ENCODE measurements around the gene SGSM2.

Gene SGSM2

GRCh38 chr17:2346475-2346874 lies 9.2 kb downstream of the SGSM2 start:
- TF ChIP-seq, protein P1, sequence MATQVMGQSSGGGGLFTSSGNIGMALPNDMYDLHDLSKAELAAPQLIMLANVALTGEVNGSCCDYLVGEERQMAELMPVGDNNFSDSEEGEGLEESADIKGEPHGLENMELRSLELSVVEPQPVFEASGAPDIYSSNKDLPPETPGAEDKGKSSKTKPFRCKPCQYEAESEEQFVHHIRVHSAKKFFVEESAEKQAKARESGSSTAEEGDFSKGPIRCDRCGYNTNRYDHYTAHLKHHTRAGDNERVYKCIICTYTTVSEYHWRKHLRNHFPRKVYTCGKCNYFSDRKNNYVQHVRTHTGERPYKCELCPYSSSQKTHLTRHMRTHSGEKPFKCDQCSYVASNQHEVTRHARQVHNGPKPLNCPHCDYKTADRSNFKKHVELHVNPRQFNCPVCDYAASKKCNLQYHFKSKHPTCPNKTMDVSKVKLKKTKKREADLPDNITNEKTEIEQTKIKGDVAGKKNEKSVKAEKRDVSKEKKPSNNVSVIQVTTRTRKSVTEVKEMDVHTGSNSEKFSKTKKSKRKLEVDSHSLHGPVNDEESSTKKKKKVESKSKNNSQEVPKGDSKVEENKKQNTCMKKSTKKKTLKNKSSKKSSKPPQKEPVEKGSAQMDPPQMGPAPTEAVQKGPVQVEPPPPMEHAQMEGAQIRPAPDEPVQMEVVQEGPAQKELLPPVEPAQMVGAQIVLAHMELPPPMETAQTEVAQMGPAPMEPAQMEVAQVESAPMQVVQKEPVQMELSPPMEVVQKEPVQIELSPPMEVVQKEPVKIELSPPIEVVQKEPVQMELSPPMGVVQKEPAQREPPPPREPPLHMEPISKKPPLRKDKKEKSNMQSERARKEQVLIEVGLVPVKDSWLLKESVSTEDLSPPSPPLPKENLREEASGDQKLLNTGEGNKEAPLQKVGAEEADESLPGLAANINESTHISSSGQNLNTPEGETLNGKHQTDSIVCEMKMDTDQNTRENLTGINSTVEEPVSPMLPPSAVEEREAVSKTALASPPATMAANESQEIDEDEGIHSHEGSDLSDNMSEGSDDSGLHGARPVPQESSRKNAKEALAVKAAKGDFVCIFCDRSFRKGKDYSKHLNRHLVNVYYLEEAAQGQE (IDR thresholded peaks at IDR 0.05; ENCODE audit: insufficient read depth in 1 of 2, low read depth in 2 of 2, low read length in 2 of 2) = no peak
- TF ChIP-seq POLR2AphosphoS5 (IDR thresholded peaks at IDR 0.05; ENCODE audit: low read depth, low read length) = no peak
- TF ChIP-seq SIN3A (IDR thresholded peaks at IDR 0.05; ENCODE audit: borderline replicate concordance, insufficient read depth, low read length) = no peak
- TF ChIP-seq TAF1 (IDR thresholded peaks at IDR 0.05; ENCODE audit: borderline replicate concordance, insufficient read depth, low read length) = no peak
- TF ChIP-seq FOXP2 (optimal IDR thresholded peaks at IDR 0.05; ENCODE audit: borderline replicate concordance, extremely low read depth, extremely low read length, insufficient read depth) = no peak

DNA sequence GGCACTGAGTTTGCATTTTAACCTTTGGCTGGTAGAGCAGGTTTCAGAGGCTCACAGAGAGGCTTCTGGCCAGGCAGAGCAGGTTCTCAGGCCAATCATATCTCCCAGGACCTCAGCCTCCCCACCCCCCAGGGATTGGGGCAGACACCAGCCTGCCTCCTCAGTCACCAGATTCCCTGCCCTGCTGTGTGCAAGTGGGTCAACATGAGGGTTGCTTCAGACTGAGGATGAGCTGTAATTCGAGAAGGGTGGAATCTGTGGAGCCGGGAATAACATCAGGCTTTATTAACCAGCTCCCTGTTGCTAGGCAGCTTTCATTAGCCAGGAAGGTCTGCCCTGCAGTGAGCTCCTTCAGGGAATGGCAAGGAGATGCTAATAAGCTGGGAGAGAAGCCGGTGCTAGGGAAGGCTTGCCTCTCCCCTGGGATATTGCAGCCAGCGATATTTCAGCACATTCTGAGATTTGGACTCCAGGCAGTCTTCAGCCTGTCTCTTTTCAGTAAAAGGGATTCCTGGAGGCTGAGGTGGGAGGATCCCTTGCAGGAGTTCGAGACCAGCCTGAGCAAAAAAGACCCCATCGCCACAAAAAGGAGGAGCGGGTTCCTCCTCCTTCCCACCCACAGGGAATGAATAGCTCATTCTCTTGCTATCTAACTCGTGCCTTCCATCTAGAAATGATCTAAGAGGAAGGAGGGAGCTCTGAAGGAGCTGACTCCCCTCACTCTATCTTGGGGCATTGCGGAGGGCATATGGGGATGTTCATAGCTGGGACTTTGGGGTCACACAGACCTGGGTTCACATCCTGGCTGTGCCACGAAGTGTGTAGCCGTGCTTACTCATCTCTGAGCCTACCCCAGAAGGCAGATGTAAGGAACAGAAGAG lies 10.7 kb downstream of the SGSM2 start:
- TF ChIP-seq, protein P1 (IDR thresholded peaks at IDR 0.05; ENCODE audit: insufficient read depth in 1 of 2, low read depth in 2 of 2, low read length in 2 of 2) = no peak

GRCh38 chr17:2351269-2351668 lies 14.0 kb downstream of the SGSM2 start:
- TF ChIP-seq TAF1 (IDR thresholded peaks at IDR 0.05; ENCODE audit: borderline replicate concordance, insufficient read depth, low read length) (no peak), POLR2AphosphoS5 (IDR thresholded peaks at IDR 0.05; ENCODE audit: low read depth, low read length) (no peak), SIN3A (IDR thresholded peaks at IDR 0.05; ENCODE audit: borderline replicate concordance, insufficient read depth, low read length) (no peak), FOXP2 (optimal IDR thresholded peaks at IDR 0.05; ENCODE audit: borderline replicate concordance, extremely low read depth, extremely low read length, insufficient read depth) (no peak)
- TF ChIP-seq, protein P1 (IDR thresholded peaks at IDR 0.05; ENCODE audit: insufficient read depth in 1 of 2, low read depth in 2 of 2, low read length in 2 of 2) = no peak

- TF ChIP-seq FOXP2 (optimal IDR thresholded peaks at IDR 0.05; ENCODE audit: borderline replicate concordance, extremely low read depth, extremely low read length, insufficient read depth) = no peak
- TF ChIP-seq TAF1 (IDR thresholded peaks at IDR 0.05; ENCODE audit: borderline replicate concordance, insufficient read depth, low read length) = no peak
- TF ChIP-seq POLR2AphosphoS5 (IDR thresholded peaks at IDR 0.05; ENCODE audit: low read depth, low read length) = no peak
- TF ChIP-seq SIN3A (IDR thresholded peaks at IDR 0.05; ENCODE audit: borderline replicate concordance, insufficient read depth, low read length) = no peak
These were observed 17.0 kb downstream of the SGSM2 start for GRCh38 chr17:2354311-2354710.

- TF ChIP-seq POLR2AphosphoS5 (IDR thresholded peaks at IDR 0.05; ENCODE audit: low read depth, low read length) (no peak), FOXP2 (optimal IDR thresholded peaks at IDR 0.05; ENCODE audit: borderline replicate concordance, extremely low read depth, extremely low read length, insufficient read depth) (no peak), SIN3A (IDR thresholded peaks at IDR 0.05; ENCODE audit: borderline replicate concordance, insufficient read depth, low read length) (no peak), TAF1 (IDR thresholded peaks at IDR 0.05; ENCODE audit: borderline replicate concordance, insufficient read depth, low read length) (no peak)
- TF ChIP-seq, protein P1 (IDR thresholded peaks at IDR 0.05; ENCODE audit: insufficient read depth in 1 of 2, low read depth in 2 of 2, low read length in 2 of 2) = no peak
These were observed 19.9 kb downstream of the SGSM2 start for GRCh38 chr17:2357237-2357636.
